SK-N-SH treated with all-trans-retinoic acid at 6 μM for 48 hours (cell line): Measurements from ENCODE around the gene KCTD1.

Experiments
- BACH2 ChIP-seq: fragments of 250-450 bp; sonication (Bioruptor Pico); IDR thresholded peaks from 2 replicates; pipeline ENCODE4 v1.9.0; 2021; ENCODE audit warnings: mild to moderate bottlenecking, borderline replicate concordance
- CSDC2 ChIP-seq: fragments of 250-450 bp; sonication (Bioruptor Pico); IDR thresholded peaks from 2 replicates; pipeline ENCODE4 v1.5.0; 2020; ENCODE audit warnings: mild to moderate bottlenecking, moderate library complexity
- ISL1 ChIP-seq: fragments of 250-450 bp; sonication (Bioruptor Pico); IDR thresholded peaks from 2 replicates; pipeline ENCODE4 v2.1.2; 2022; ENCODE audit warnings: mild to moderate bottlenecking, moderate library complexity
- OSR1 ChIP-seq: fragments of 250-450 bp; sonication (Bioruptor Pico); IDR thresholded peaks from 2 replicates; pipeline ENCODE4 v1.8.0; 2022; ENCODE audit warnings: moderate library complexity, mild to moderate bottlenecking, inconsistent platforms
- POU6F1 ChIP-seq: fragments of 250-450 bp; sonication (Bioruptor Pico); IDR thresholded peaks from 2 replicates; pipeline ENCODE4 v1.8.0; 2021; ENCODE audit warnings: low read depth, mild to moderate bottlenecking, moderate library complexity, borderline replicate concordance
- ZC3H10 ChIP-seq: fragments of 250-450 bp; sonication (Bioruptor Pico); IDR thresholded peaks from 2 replicates; pipeline ENCODE4 v1.5.1; 2021; ENCODE audit warnings: mild to moderate bottlenecking, moderate library complexity
- ZFP30 ChIP-seq: fragments of 450-650 bp; formaldehyde crosslinking; IDR thresholded peaks from 2 replicates; pipeline ENCODE4 v1.5.0; 2022; ENCODE audit warnings: mild to moderate bottlenecking, moderate library complexity
- ZNF70 ChIP-seq: fragments of 450-650 bp; formaldehyde crosslinking; IDR thresholded peaks from 2 replicates; pipeline ENCODE4 v1.5.0; 2020; ENCODE audit warnings: mild to moderate bottlenecking, moderate library complexity
- ZNF8 ChIP-seq: fragments of 450-650 bp; formaldehyde crosslinking; IDR thresholded peaks from 2 replicates; pipeline ENCODE4 v1.5.0; 2020; ENCODE audit warnings: mild to moderate bottlenecking, moderate library complexity
- TF ChIP-seq, protein P1 (sequence below): fragments of 250-450 bp; sonication (Bioruptor Pico); IDR thresholded peaks from 2 replicates; pipeline ENCODE4 v1.5.1; 2020; ENCODE audit warnings: low read depth, mild to moderate bottlenecking, moderate library complexity

DNA sequence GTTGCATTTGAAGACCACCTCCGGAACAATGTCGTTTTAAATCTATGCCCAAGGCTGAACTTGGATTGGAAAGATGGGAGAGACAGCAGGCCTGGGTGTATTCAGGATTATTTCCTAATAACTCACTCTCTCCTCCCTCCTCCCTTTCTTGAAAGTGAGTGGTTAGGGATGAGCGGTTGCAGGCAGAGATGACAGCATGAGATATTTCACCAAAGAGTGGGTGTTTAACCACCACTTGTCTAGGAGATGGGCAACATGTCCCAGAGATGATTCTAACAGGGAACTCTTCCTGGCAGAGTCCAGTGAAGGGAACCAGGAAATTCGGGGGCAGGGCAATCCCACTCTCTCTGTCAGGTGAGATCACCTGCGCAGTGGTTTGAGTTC is 123.2 kb downstream of the KCTD1 start:
- TF ChIP-seq ZNF8 (CRISPR knock-in tag) (no peak), POU6F1 (CRISPR knock-in tag) (no peak), ZFP30 (CRISPR knock-in tag) (no peak), OSR1 (no peak), ISL1 (CRISPR knock-in tag) (peak; percentile 27; the same call in 1 of the 2 replicates), CSDC2 (CRISPR knock-in tag) (no peak), ZC3H10 (no peak), ZNF70 (CRISPR knock-in tag) (no peak), BACH2 (CRISPR knock-in tag) (no peak)
- TF ChIP-seq, protein P1, sequence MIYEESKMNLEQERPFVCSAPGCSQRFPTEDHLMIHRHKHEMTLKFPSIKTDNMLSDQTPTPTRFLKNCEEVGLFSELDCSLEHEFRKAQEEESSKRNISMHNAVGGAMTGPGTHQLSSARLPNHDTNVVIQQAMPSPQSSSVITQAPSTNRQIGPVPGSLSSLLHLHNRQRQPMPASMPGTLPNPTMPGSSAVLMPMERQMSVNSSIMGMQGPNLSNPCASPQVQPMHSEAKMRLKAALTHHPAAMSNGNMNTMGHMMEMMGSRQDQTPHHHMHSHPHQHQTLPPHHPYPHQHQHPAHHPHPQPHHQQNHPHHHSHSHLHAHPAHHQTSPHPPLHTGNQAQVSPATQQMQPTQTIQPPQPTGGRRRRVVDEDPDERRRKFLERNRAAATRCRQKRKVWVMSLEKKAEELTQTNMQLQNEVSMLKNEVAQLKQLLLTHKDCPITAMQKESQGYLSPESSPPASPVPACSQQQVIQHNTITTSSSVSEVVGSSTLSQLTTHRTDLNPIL (CRISPR knock-in tag) = no peak
